A673 (cell line): Measurements from ENCODE around the gene RAD23A. TPM values are rescaled to one million over a fixed set of nuclear protein-coding genes. Genes with fewer than 3 reads are reported as not detected.
"Not testable (repeated sequence)": the region's sequence is repeated elsewhere in the genome, so short reads cannot be mapped to it uniquely, and the experiment has no call there.

ENCODE experiments used
- BruUV-seq: library from RNA; stranded (reverse); fragments of 400-500 nt; replicated peaks from 2 replicates; lab custom pipeline; 2021; lab: Mats Ljungman, UMichigan
- CTCF ChIA-PET: fragments of 300-600 bp; sonication (Branson Sonifier 250); formaldehyde crosslinking; loops from one replicate; lab custom pipeline; 2022; ENCODE audit warnings: antibody characterized with exemption; lab: Charles Lee
- POLR2A ChIA-PET: fragments of 300-600 bp; sonication (Branson Sonifier 250); formaldehyde crosslinking; loops from one replicate; lab custom pipeline; 2022; ENCODE audit warnings: antibody characterized with exemption; ENCODE audit not compliant: low non-redundant PET; lab: Charles Lee
- DNase-seq: peaks from one replicate; pipeline ENCODE4 v3.0.0-alpha.2; 2015; ENCODE audit warnings: low spot score
- H3K27ac ChIP-seq: fragments of 200-600 bp; sonication (generic); 2 replicates; pipeline ENCODE4 v1.5.1; 2016; ENCODE audit warnings: mixed run types, low read depth, mild to moderate bottlenecking, mixed read lengths, antibody characterized with exemption, low read length; ENCODE audit not compliant: poor library complexity, severe bottlenecking
- H3K27me3 ChIP-seq: fragments of 200-600 bp; sonication (generic); replicated peaks from 2 replicates; pipeline ENCODE4 v1.6.1; 2017; ENCODE audit warnings: mixed run types, low read depth, mild to moderate bottlenecking, mixed read lengths, antibody characterized with exemption, low read length; ENCODE audit not compliant: insufficient read depth, poor library complexity
- H3K36me3 ChIP-seq: fragments of 200-600 bp; sonication (generic); 2 replicates; pipeline ENCODE4 v1.6.1; 2016; ENCODE audit warnings: mixed run types, mild to moderate bottlenecking, mixed read lengths, antibody characterized with exemption, low read length; ENCODE audit not compliant: insufficient read depth, poor library complexity, severe bottlenecking
- H3K4me1 ChIP-seq: fragments of 200-600 bp; sonication (generic); 2 replicates; pipeline ENCODE4 v1.6.1; 2017; ENCODE audit warnings: mixed run types, mild to moderate bottlenecking, mixed read lengths, antibody characterized with exemption, low read length; ENCODE audit not compliant: insufficient read depth, poor library complexity, severe bottlenecking
- H3K4me3 ChIP-seq: fragments of 200-600 bp; sonication (generic); 2 replicates; pipeline ENCODE4 v1.5.1; 2016; ENCODE audit warnings: low read depth, mixed run types, mild to moderate bottlenecking, mixed read lengths, low read length; ENCODE audit not compliant: poor library complexity, severe bottlenecking
- H3K9me3 ChIP-seq: fragments of 200-600 bp; sonication (generic); 2 replicates; pipeline ENCODE4 v1.6.1; 2016; ENCODE audit warnings: mixed run types, low read depth, mild to moderate bottlenecking, mixed read lengths, antibody characterized with exemption, low read length; ENCODE audit not compliant: poor library complexity, severe bottlenecking
- EZH2 ChIP-seq: fragments of 200-600 bp; sonication (generic); IDR thresholded peaks from 2 replicates; pipeline ENCODE4 v1.6.1; 2017; ENCODE audit warnings: borderline replicate concordance, low read depth, mild to moderate bottlenecking, mixed read lengths, antibody characterized with exemption, low read length; ENCODE audit not compliant: poor library complexity, severe bottlenecking
- intact Hi-C: fragments of 100-400 bp; cut with micrococcal nuclease; formaldehyde crosslinking; loops from one replicate; pipeline ENCODE4 v1.10.0; 2022; ENCODE audit not compliant: unreplicated experiment
- total RNA-seq: library from RNA; stranded (reverse); gene quantifications from 2 replicates; pipeline ENCODE4 v1.2.3, GENCODE V29; 2021
- TF ChIP-seq, protein P1 (sequence below): fragments of 300-800, 200-600 bp; sonication (generic); conservative IDR thresholded peaks from 2 replicates; pipeline ENCODE4 v1.5.1; 2017; ENCODE audit warnings: low read depth, mild to moderate bottlenecking, antibody characterized with exemption, low read length, moderate library complexity, mixed read lengths

The RAD23A gene
- total RNA-seq, 1 experiment from 2014 or later, result 183 TPM

DNA sequence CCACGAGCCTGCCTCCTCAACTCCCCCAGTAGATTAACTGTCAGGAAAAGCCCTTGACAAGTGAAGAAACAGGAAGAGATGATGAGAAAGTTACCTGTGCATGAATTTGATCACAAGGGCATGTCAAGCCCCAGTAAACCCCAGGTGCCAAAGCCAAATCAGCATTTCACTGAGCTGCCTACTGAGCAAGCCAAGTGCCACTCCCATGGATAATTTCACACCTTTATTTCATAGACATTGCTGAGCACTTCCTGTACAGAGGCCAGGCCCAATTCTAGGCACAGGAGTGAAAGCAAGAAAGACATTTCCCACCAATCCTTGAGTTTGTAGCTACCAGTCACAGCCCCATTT is 8.9 kb downstream of the RAD23A start:
- Histone ChIP-seq H3K4me1 (peaks cover 35% of the 10 kb centered on the region), H3K9me3 (no peaks in the 10 kb centered on the region), H3K27me3 (no peaks in the 10 kb centered on the region), H3K4me3 (no peak overlapping the region), H3K36me3 (peaks cover 55% of the 10 kb centered on the region), H3K27ac (no peak overlapping the region)
- no peak for TF ChIP-seq EZH2
- TF ChIP-seq, protein P1, sequence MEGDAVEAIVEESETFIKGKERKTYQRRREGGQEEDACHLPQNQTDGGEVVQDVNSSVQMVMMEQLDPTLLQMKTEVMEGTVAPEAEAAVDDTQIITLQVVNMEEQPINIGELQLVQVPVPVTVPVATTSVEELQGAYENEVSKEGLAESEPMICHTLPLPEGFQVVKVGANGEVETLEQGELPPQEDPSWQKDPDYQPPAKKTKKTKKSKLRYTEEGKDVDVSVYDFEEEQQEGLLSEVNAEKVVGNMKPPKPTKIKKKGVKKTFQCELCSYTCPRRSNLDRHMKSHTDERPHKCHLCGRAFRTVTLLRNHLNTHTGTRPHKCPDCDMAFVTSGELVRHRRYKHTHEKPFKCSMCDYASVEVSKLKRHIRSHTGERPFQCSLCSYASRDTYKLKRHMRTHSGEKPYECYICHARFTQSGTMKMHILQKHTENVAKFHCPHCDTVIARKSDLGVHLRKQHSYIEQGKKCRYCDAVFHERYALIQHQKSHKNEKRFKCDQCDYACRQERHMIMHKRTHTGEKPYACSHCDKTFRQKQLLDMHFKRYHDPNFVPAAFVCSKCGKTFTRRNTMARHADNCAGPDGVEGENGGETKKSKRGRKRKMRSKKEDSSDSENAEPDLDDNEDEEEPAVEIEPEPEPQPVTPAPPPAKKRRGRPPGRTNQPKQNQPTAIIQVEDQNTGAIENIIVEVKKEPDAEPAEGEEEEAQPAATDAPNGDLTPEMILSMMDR, result no peak
- DNase-seq, result no peak
- intact Hi-C loops, result no loop called here
- POLR2A ChIA-PET, result interaction anchor here (0.6 to 0.8 kb wide), 2 partner anchors 114 to 120 kb away, joined by 3 to 8 read pairs; no protein-coding TSS in a partner anchor
- BruUV-seq, result no TSS peak
- CTCF ChIA-PET, result no interaction called here

DNA sequence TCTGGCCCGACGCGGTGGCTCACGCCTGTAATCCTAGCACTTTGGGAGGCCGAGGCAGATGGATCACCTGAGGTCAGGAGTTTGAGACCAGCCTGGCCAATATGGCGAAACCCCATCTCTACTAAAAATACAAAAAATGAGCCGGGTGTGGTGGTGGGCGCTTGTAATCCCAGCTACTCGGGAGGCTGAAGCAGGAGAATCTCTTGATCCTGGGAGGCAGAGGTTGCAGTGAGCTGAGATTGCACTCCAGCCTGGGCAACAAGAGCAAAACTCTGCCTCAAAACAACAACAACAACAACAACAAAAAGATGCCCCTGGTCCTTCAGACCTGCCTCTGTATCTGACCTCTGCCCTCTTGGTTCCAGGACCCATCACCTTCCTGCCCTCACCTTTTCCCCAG is 9.9 kb downstream of the RAD23A start:
- CTCF ChIA-PET, result interaction anchor here (1.1 kb wide), 1 partner anchor 10 kb away, joined by 4 read pairs; no protein-coding TSS in a partner anchor
- POLR2A ChIA-PET, H3K27me3 ChIP-seq, BruUV-seq, intact Hi-C loops, DNase-seq, H3K9me3 ChIP-seq: not testable (repeated sequence)
- Histone ChIP-seq H3K36me3 (peaks cover 45% of the 10 kb centered on the region), H3K27ac (peak overlapping the region; percentile 95), H3K4me1 (peaks cover 35% of the 10 kb centered on the region), H3K4me3 (peak overlapping the region; percentile 94)

DNA sequence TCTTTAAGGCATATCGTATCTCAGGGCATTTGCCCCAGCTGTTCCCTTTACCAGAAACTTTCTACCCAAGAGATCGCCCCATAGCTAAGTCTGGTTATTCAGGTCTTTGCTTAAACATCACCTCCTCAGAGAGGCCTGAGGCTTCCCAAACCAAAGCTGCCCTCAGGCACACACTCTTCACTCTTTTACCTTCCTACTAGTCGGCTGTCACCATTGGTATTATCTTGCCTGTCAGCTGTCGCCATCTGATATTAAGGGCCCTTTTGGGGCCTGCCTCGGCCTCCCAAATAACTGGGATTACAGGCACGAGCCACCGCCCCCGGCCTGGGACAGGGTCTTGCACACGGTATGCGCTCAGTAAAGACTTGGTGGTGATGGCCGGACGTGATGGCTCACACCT is 10.3 kb downstream of the RAD23A start:
- peak overlapping the region; percentile 94 for H3K4me3 ChIP-seq
- TF ChIP-seq, protein P1, result no peak
- TF ChIP-seq EZH2, result no peak
- peaks cover 41% of the 10 kb centered on the region for H3K36me3 ChIP-seq
- intact Hi-C loops, result no loop called here
- TSS peak; percentile 45 for BruUV-seq
- POLR2A ChIA-PET, result no interaction called here
- no peaks in the 10 kb centered on the region for H3K9me3 ChIP-seq
- peaks cover 35% of the 10 kb centered on the region for H3K4me1 ChIP-seq
- no peaks in the 10 kb centered on the region for H3K27me3 ChIP-seq
- CTCF ChIA-PET, result interaction anchor here (1.1 kb wide), 2 partner anchors 9 to 148 kb away, joined by 3 to 4 read pairs; no protein-coding TSS in a partner anchor
- H3K27ac ChIP-seq, result peak overlapping the region; percentile 95
- DNase-seq, result no peak
